ENCODE results near the gene CLSTN1. TPM values are rescaled to one million over a fixed set of nuclear protein-coding genes. Genes with fewer than 3 reads are reported as not detected.

CLSTN1 gene
- total and polyA plus RNA-seq, 4 donors, result 3.1 to 13.4 (median 8.8) TPM

GRCh38 chr1:9826087-9826486 lies 2.3 kb upstream of the CLSTN1 start:
- WGBS, result 93% methylated on average over 3 of the region's 3 CpGs
- peaks cover 10 to 23% (median 21%) of the 10 kb centered on the region in 4 donors for H3K4me1 ChIP-seq (ENCODE audit: control insufficient read depth in 4 of 4, insufficient read depth in 4 of 4, low read length in 3 of 4)
- H3K36me3 ChIP-seq (ENCODE audit: control insufficient read depth in 4 of 4, insufficient read depth in 3 of 4, low read depth in 1 of 4, low read length in 3 of 4), result no peaks in the 10 kb centered on the region
- no peak for DNase-seq (ENCODE audit: low spot score)
- no peak for TF ChIP-seq TAF1 (conservative IDR thresholded peaks at IDR 0.05)
- TF ChIP-seq, protein P1, sequence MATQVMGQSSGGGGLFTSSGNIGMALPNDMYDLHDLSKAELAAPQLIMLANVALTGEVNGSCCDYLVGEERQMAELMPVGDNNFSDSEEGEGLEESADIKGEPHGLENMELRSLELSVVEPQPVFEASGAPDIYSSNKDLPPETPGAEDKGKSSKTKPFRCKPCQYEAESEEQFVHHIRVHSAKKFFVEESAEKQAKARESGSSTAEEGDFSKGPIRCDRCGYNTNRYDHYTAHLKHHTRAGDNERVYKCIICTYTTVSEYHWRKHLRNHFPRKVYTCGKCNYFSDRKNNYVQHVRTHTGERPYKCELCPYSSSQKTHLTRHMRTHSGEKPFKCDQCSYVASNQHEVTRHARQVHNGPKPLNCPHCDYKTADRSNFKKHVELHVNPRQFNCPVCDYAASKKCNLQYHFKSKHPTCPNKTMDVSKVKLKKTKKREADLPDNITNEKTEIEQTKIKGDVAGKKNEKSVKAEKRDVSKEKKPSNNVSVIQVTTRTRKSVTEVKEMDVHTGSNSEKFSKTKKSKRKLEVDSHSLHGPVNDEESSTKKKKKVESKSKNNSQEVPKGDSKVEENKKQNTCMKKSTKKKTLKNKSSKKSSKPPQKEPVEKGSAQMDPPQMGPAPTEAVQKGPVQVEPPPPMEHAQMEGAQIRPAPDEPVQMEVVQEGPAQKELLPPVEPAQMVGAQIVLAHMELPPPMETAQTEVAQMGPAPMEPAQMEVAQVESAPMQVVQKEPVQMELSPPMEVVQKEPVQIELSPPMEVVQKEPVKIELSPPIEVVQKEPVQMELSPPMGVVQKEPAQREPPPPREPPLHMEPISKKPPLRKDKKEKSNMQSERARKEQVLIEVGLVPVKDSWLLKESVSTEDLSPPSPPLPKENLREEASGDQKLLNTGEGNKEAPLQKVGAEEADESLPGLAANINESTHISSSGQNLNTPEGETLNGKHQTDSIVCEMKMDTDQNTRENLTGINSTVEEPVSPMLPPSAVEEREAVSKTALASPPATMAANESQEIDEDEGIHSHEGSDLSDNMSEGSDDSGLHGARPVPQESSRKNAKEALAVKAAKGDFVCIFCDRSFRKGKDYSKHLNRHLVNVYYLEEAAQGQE (IDR thresholded peaks at IDR 0.05), result no peak
- no peak for TF ChIP-seq CTCF (IDR thresholded peaks at IDR 0.05; ENCODE audit: low read depth, low read length, missing input control)
- H3K9ac ChIP-seq (ENCODE audit: low read depth in 1 of 2, low read length in 2 of 2), result no peak overlapping the region
- no peak overlapping the region for H3K4me3 ChIP-seq (ENCODE audit: low read depth in 1 of 3, low read length in 3 of 3)
- H3K27me3 ChIP-seq (ENCODE audit: control insufficient read depth in 4 of 4, insufficient read depth in 4 of 4, low read length in 3 of 4), result no peaks in the 10 kb centered on the region
- no peak overlapping the region for H3K27ac ChIP-seq (ENCODE audit: low read depth in 1 of 2, low read length in 2 of 2)
- H3K9me3 ChIP-seq (ENCODE audit: control insufficient read depth in 4 of 4, low read length in 3 of 4), result no peaks in the 10 kb centered on the region

GRCh38 chr1:9825093-9826074 lies 1.6 kb upstream of the CLSTN1 start:
- H3K9me3 ChIP-seq (ENCODE audit: control insufficient read depth in 4 of 4, low read length in 3 of 4), result no peaks in the 10 kb centered on the region
- no peak overlapping the region for H3K9ac ChIP-seq (ENCODE audit: low read depth in 1 of 2, low read length in 2 of 2)
- no peaks in the 10 kb centered on the region for H3K27me3 ChIP-seq (ENCODE audit: control insufficient read depth in 4 of 4, insufficient read depth in 4 of 4, low read length in 3 of 4)
- no peak overlapping the region for H3K4me3 ChIP-seq (ENCODE audit: low read depth in 1 of 3, low read length in 3 of 3)
- H3K4me1 ChIP-seq (ENCODE audit: control insufficient read depth in 4 of 4, insufficient read depth in 4 of 4, low read length in 3 of 4), result peaks cover 10 to 23% (median 21%) of the 10 kb centered on the region in 4 donors
- H3K36me3 ChIP-seq (ENCODE audit: control insufficient read depth in 4 of 4, insufficient read depth in 3 of 4, low read depth in 1 of 4, low read length in 3 of 4), result no peaks in the 10 kb centered on the region
- 23% methylated on average over 17 of the region's 17 CpGs for WGBS
- peak overlapping the region in 1 of 2 donors; percentile 7 for H3K27ac ChIP-seq (ENCODE audit: low read depth in 1 of 2, low read length in 2 of 2)
- TF ChIP-seq SP1 (IDR thresholded peaks at IDR 0.05), result no peak
- TF ChIP-seq FOXA2 (IDR thresholded peaks at IDR 0.05), result no peak
- TF ChIP-seq MAX (IDR thresholded peaks at IDR 0.05), result no peak
- TF ChIP-seq ATF3 (IDR thresholded peaks at IDR 0.05), result no peak
- no peak for TF ChIP-seq HNF4A (conservative IDR thresholded peaks at IDR 0.05)
- no peak for TF ChIP-seq YY1 (IDR thresholded peaks at IDR 0.05)
- no peak for TF ChIP-seq EGR1 (IDR thresholded peaks at IDR 0.05; ENCODE audit: low read depth in 2 of 2)
- no peak for TF ChIP-seq GABPA (IDR thresholded peaks at IDR 0.05 in 1 of 2, conservative IDR thresholded peaks at IDR 0.05 in 1 of 2)
- TF ChIP-seq, protein P2, sequence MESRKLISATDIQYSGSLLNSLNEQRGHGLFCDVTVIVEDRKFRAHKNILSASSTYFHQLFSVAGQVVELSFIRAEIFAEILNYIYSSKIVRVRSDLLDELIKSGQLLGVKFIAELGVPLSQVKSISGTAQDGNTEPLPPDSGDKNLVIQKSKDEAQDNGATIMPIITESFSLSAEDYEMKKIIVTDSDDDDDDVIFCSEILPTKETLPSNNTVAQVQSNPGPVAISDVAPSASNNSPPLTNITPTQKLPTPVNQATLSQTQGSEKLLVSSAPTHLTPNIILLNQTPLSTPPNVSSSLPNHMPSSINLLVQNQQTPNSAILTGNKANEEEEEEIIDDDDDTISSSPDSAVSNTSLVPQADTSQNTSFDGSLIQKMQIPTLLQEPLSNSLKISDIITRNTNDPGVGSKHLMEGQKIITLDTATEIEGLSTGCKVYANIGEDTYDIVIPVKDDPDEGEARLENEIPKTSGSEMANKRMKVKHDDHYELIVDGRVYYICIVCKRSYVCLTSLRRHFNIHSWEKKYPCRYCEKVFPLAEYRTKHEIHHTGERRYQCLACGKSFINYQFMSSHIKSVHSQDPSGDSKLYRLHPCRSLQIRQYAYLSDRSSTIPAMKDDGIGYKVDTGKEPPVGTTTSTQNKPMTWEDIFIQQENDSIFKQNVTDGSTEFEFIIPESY (IDR thresholded peaks at IDR 0.05), result no peak
- TF ChIP-seq NR2F2 (IDR thresholded peaks at IDR 0.05), result no peak
- TF ChIP-seq, protein P1 (IDR thresholded peaks at IDR 0.05), result no peak
- no peak for DNase-seq (ENCODE audit: low spot score)

All from liver (tissue), 9 donors.